Measurements from ENCODE around the gene BDKRB2.

BDKRB2 gene

DNA sequence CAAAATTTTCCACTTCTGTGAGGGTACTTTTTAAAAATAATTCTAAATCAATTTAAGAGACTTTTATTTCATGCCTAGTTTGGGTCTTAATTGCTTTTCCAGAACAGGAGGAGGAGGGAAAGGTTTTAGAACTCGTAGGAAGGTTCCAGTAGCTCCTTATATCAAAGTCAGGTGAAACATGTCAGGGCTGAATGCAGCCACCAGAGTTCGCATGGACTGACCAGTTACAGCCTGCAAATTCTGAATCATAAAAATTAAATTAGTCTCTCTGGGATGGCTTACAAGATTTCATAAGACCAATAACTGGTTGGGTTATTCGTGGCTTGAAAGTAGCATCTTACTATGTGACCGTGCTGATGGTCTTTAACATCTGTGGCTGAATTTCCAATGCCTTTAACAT lies 51.8 kb downstream of the BDKRB2 start:
- H3K4me3 ChIP-seq (ENCODE audit: low read length) = no peak overlapping the region

GRCh38 chr14:96257056-96257455 lies 52.4 kb downstream of the BDKRB2 start:
- H3K4me1 ChIP-seq (ENCODE audit: control insufficient read depth, insufficient read depth, low read length) = peaks cover 24% of the 10 kb centered on the region
- no peak overlapping the region for H3K4me3 ChIP-seq (ENCODE audit: low read length)
- peak overlapping the region; percentile 76 for H3K27ac ChIP-seq (ENCODE audit: low read depth, low read length)
- no peaks in the 10 kb centered on the region for H3K36me3 ChIP-seq (ENCODE audit: control insufficient read depth, insufficient read depth, low read length)
- H3K9ac ChIP-seq (ENCODE audit: low read length) = no peak overlapping the region
- H3K27me3 ChIP-seq (ENCODE audit: control insufficient read depth, insufficient read depth, low read length) = no peaks in the 10 kb centered on the region

More for the DNA sequence above, 51.8 kb downstream of the BDKRB2 start:
- Histone ChIP-seq H3K4me1 (ENCODE audit: control insufficient read depth, insufficient read depth, low read length) (peaks cover 24% of the 10 kb centered on the region), H3K27me3 (ENCODE audit: control insufficient read depth, insufficient read depth, low read length) (no peaks in the 10 kb centered on the region), H3K9ac (ENCODE audit: low read length) (no peak overlapping the region), H3K36me3 (ENCODE audit: control insufficient read depth, insufficient read depth, low read length) (no peaks in the 10 kb centered on the region), H3K27ac (ENCODE audit: low read depth, low read length) (peak overlapping the region; percentile 76)

- Histone ChIP-seq H3K4me1 (ENCODE audit: control insufficient read depth, insufficient read depth, low read length) (peaks cover 21% of the 10 kb centered on the region), H3K36me3 (ENCODE audit: control insufficient read depth, insufficient read depth, low read length) (no peaks in the 10 kb centered on the region), H3K9ac (ENCODE audit: low read length) (no peak overlapping the region), H3K27ac (ENCODE audit: low read depth, low read length) (no peak overlapping the region), H3K4me3 (ENCODE audit: low read length) (no peak overlapping the region), H3K27me3 (ENCODE audit: control insufficient read depth, insufficient read depth, low read length) (no peaks in the 10 kb centered on the region)
Measured at GRCh38 chr14:96257900-96258299, 53.3 kb downstream of the BDKRB2 start.

GRCh38 chr14:96260341-96260821 lies 55.7 kb downstream of the BDKRB2 start:
- Histone ChIP-seq H3K27ac (ENCODE audit: low read depth, low read length) (no peak overlapping the region), H3K27me3 (ENCODE audit: control insufficient read depth, insufficient read depth, low read length) (no peaks in the 10 kb centered on the region)

DNA sequence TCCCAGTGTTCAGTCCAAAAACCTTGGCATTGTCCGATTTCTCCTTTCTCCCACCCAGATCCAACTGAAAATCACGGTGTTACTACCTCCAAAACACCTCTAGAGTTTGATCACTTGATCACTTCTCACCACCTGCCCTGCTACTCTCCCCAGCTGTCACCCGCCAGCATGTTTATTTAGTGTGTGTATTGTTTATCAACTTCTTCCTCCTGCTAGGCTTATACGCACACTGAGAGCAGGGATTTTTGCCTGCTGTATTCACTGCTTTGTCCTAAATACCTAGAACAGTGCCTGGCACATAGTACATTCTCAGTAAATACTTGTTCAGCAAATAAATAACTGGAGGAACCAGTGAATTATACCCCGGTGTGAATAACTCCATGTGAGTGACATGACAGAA lies 56.4 kb downstream of the BDKRB2 start:
- no peaks in the 10 kb centered on the region for H3K27me3 ChIP-seq (ENCODE audit: control insufficient read depth, insufficient read depth, low read length)

More at GRCh38 chr14:96260341-96260821, 55.7 kb downstream of the BDKRB2 start:
- Histone ChIP-seq H3K9ac (ENCODE audit: low read length) (no peak overlapping the region), H3K36me3 (ENCODE audit: control insufficient read depth, insufficient read depth, low read length) (no peaks in the 10 kb centered on the region), H3K4me1 (ENCODE audit: control insufficient read depth, insufficient read depth, low read length) (peaks cover 6% of the 10 kb centered on the region), H3K4me3 (ENCODE audit: low read length) (no peak overlapping the region)

DNA sequence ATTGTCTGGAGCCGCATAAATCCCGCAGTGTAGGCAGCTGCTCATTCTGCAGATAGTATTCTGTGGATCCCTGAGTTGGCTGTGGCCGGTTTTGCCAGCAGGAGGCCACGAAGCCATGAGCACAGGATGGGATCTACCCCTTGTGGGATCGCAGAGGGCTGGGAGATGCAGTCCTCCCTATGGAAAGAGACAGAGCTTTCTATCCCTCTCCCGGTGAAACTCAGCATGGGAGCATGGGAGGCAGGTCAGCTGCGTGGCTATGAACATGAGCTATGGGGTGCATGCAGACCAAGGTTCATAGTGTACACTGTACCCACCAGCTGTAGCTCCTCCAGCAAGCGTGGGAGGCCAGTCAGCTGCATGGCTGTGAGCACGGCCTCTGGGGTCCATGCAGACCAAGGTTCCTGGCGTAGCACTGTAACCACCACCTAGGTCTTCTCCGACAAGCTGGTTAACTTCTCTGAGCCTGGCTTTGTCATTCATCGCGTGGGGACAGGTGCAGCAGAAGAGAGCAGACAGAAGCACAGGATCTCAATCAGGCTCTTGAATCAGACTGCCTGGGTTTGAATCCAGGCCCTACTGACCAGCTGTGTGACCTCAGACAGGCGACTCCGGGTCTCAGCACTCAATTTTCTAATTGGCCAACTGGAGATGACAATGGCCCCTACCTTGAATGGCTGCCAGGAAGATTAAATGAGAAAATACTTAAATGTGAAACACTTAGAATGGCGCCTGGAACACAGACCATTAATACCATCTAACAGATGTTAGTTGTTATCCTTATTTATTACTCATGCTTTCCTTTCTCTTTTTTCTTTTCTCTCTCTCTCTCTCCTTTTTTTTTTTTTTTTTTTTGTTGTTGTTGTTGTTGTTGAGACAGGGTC lies 57.4 kb downstream of the BDKRB2 start:
- no peaks in the 10 kb centered on the region for H3K4me1 ChIP-seq (ENCODE audit: control insufficient read depth, insufficient read depth, low read length)
- no peak overlapping the region for H3K4me3 ChIP-seq (ENCODE audit: low read length)
- H3K36me3 ChIP-seq (ENCODE audit: control insufficient read depth, insufficient read depth, low read length) = no peaks in the 10 kb centered on the region
- H3K27me3 ChIP-seq (ENCODE audit: control insufficient read depth, insufficient read depth, low read length) = no peaks in the 10 kb centered on the region
- no peak overlapping the region for H3K27ac ChIP-seq (ENCODE audit: low read depth, low read length)
- H3K9ac ChIP-seq (ENCODE audit: low read length) = no peak overlapping the region

More for the DNA sequence above, 56.4 kb downstream of the BDKRB2 start:
- Histone ChIP-seq H3K27ac (ENCODE audit: low read depth, low read length) (no peak overlapping the region), H3K4me3 (ENCODE audit: low read length) (no peak overlapping the region), H3K9ac (ENCODE audit: low read length) (no peak overlapping the region), H3K4me1 (ENCODE audit: control insufficient read depth, insufficient read depth, low read length) (peaks cover under 1% of the 10 kb centered on the region), H3K36me3 (ENCODE audit: control insufficient read depth, insufficient read depth, low read length) (no peaks in the 10 kb centered on the region)

- Histone ChIP-seq H3K27me3 (ENCODE audit: control insufficient read depth, insufficient read depth, low read length) (no peaks in the 10 kb centered on the region), H3K4me1 (ENCODE audit: control insufficient read depth, insufficient read depth, low read length) (peaks cover 5% of the 10 kb centered on the region), H3K36me3 (ENCODE audit: control insufficient read depth, insufficient read depth, low read length) (no peaks in the 10 kb centered on the region), H3K27ac (ENCODE audit: low read depth, low read length) (no peak overlapping the region), H3K4me3 (ENCODE audit: low read length) (no peak overlapping the region), H3K9ac (ENCODE audit: low read length) (no peak overlapping the region)
Measured at GRCh38 chr14:96263347-96264199, 58.9 kb downstream of the BDKRB2 start.

GRCh38 chr14:96264200-96264553 lies 59.5 kb downstream of the BDKRB2 start:
- no peak overlapping the region for H3K4me3 ChIP-seq (ENCODE audit: low read length)
- H3K9ac ChIP-seq (ENCODE audit: low read length) = no peak overlapping the region
- H3K27me3 ChIP-seq (ENCODE audit: control insufficient read depth, insufficient read depth, low read length) = no peaks in the 10 kb centered on the region
- no peaks in the 10 kb centered on the region for H3K36me3 ChIP-seq (ENCODE audit: control insufficient read depth, insufficient read depth, low read length)
- peaks cover 10% of the 10 kb centered on the region for H3K4me1 ChIP-seq (ENCODE audit: control insufficient read depth, insufficient read depth, low read length)
- no peak overlapping the region for H3K27ac ChIP-seq (ENCODE audit: low read depth, low read length)

- no peak overlapping the region for H3K9ac ChIP-seq (ENCODE audit: low read length)
- no peaks in the 10 kb centered on the region for H3K27me3 ChIP-seq (ENCODE audit: control insufficient read depth, insufficient read depth, low read length)
- H3K4me1 ChIP-seq (ENCODE audit: control insufficient read depth, insufficient read depth, low read length) = peaks cover 16% of the 10 kb centered on the region
- H3K27ac ChIP-seq (ENCODE audit: low read depth, low read length) = no peak overlapping the region
- H3K36me3 ChIP-seq (ENCODE audit: control insufficient read depth, insufficient read depth, low read length) = no peaks in the 10 kb centered on the region
- no peak overlapping the region for H3K4me3 ChIP-seq (ENCODE audit: low read length)
Measured at GRCh38 chr14:96264853-96265252, 60.2 kb downstream of the BDKRB2 start.

DNA sequence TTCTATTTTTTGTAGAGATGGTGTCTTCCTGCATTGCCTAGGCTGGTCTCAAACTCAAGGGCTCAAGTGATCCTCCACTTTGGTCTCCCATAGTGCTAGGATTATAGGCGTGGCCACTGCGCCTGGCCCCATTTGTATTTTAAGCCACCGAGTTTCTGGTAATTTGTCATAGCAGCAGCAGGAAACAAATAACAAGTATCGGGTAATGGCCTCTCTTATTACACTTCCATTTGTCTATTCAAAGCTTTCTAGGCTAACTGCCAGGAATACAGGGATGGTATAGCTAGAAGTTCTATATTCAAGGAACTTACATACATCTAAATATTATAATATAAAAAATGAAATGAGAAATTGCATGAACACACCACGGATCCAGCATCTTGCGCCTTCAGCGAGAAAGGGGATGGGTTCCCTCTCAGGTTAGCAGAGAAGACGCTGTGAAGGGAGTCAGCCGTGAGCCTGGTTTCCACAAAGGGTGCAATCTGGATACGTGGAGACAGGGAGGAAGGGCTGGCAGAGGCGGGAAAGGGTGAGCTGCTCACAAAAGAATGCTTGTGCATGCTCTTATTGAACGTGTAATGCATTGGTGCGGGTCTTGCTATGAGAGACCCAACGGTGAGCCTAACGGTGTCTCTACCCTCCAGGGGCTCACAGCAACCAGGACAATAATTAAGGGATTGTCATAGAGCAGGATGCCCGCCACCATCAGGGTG lies 60.9 kb downstream of the BDKRB2 start:
- H3K4me1 ChIP-seq (ENCODE audit: control insufficient read depth, insufficient read depth, low read length) = peaks cover 16% of the 10 kb centered on the region

GRCh38 chr14:96267336-96267735 lies 62.7 kb downstream of the BDKRB2 start:
- no peak overlapping the region for H3K9ac ChIP-seq (ENCODE audit: low read length)
- no peaks in the 10 kb centered on the region for H3K27me3 ChIP-seq (ENCODE audit: control insufficient read depth, insufficient read depth, low read length)
- peaks cover 16% of the 10 kb centered on the region for H3K4me1 ChIP-seq (ENCODE audit: control insufficient read depth, insufficient read depth, low read length)
- no peaks in the 10 kb centered on the region for H3K36me3 ChIP-seq (ENCODE audit: control insufficient read depth, insufficient read depth, low read length)
- no peak overlapping the region for H3K4me3 ChIP-seq (ENCODE audit: low read length)
- no peak overlapping the region for H3K27ac ChIP-seq (ENCODE audit: low read depth, low read length)

More for the DNA sequence above, 60.9 kb downstream of the BDKRB2 start:
- H3K27ac ChIP-seq (ENCODE audit: low read depth, low read length) = no peak overlapping the region
- H3K4me3 ChIP-seq (ENCODE audit: low read length) = no peak overlapping the region
- H3K27me3 ChIP-seq (ENCODE audit: control insufficient read depth, insufficient read depth, low read length) = no peaks in the 10 kb centered on the region
- H3K36me3 ChIP-seq (ENCODE audit: control insufficient read depth, insufficient read depth, low read length) = no peaks in the 10 kb centered on the region
- H3K9ac ChIP-seq (ENCODE audit: low read length) = no peak overlapping the region

DNA sequence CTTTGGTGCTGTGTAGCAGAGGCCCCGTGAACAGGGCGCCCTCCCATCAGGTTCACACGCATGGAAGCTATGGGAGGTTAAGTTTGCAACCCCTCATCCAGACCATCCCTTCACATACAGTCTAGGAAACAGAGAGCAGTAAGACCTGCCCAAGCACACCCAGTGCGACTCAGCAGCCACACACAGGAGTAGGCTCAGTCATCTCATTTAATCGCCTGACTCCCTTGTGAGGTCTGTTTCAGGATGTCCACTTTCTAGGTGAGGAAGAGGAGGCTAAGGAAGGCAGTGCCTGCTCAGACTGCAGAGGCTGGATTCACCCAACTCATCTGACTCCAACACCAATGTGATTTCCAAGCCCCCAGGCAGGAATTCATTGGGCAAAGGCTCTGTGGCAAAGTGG lies 63.3 kb downstream of the BDKRB2 start:
- H3K36me3 ChIP-seq (ENCODE audit: control insufficient read depth, insufficient read depth, low read length) = no peaks in the 10 kb centered on the region
- H3K9ac ChIP-seq (ENCODE audit: low read length) = no peak overlapping the region
- no peak overlapping the region for H3K4me3 ChIP-seq (ENCODE audit: low read length)
- H3K27me3 ChIP-seq (ENCODE audit: control insufficient read depth, insufficient read depth, low read length) = no peaks in the 10 kb centered on the region
- no peak overlapping the region for H3K27ac ChIP-seq (ENCODE audit: low read depth, low read length)
- H3K4me1 ChIP-seq (ENCODE audit: control insufficient read depth, insufficient read depth, low read length) = peaks cover 16% of the 10 kb centered on the region

Measured in rectal smooth muscle tissue (tissue), 1 donor.